SU-DHL-6 (cell line): ENCODE data around the gene PUS10.

Experiments used
- EZH2phosphoT487 ChIP-seq: fragments of 200-600 bp; sonication (generic), shearing (Covaris generic); conservative IDR thresholded peaks from 2 replicates; pipeline ENCODE4 v1.6.1; 2018; ENCODE audit warnings: mild to moderate bottlenecking, antibody characterized with exemption, low read length, moderate library complexity, mixed read lengths
- TF ChIP-seq, protein P1 (sequence below): fragments of 200-600 bp; sonication (generic); IDR thresholded peaks from one replicate; pipeline ENCODE4 v1.5.1; 2017; ENCODE audit warnings: antibody characterized with exemption, mild to moderate bottlenecking, low read length, moderate library complexity; ENCODE audit not compliant: insufficient read depth, poor library complexity, severe bottlenecking

- TF ChIP-seq, protein P1, sequence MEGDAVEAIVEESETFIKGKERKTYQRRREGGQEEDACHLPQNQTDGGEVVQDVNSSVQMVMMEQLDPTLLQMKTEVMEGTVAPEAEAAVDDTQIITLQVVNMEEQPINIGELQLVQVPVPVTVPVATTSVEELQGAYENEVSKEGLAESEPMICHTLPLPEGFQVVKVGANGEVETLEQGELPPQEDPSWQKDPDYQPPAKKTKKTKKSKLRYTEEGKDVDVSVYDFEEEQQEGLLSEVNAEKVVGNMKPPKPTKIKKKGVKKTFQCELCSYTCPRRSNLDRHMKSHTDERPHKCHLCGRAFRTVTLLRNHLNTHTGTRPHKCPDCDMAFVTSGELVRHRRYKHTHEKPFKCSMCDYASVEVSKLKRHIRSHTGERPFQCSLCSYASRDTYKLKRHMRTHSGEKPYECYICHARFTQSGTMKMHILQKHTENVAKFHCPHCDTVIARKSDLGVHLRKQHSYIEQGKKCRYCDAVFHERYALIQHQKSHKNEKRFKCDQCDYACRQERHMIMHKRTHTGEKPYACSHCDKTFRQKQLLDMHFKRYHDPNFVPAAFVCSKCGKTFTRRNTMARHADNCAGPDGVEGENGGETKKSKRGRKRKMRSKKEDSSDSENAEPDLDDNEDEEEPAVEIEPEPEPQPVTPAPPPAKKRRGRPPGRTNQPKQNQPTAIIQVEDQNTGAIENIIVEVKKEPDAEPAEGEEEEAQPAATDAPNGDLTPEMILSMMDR = no peak
- no peak for TF ChIP-seq EZH2phosphoT487
Observed at GRCh38 chr2:60957224-60957623, 60.8 kb downstream of the PUS10 start.
